ENCODE results near the gene P2RY2. TPM values are rescaled to one million over a fixed set of nuclear protein-coding genes. Genes with fewer than 3 reads are reported as not detected.

Gene P2RY2
- total RNA-seq, 2 experiments from 2014 or later: not detected

GRCh38 chr11:73210916-73211667, 7.0 kb upstream of the P2RY2 start:
- H3K4me2 ChIP-seq (ENCODE audit: low read length): no peak overlapping the region
- H3K36me3 ChIP-seq (ENCODE audit: insufficient read depth, low read length): no peaks in the 10 kb centered on the region
- no peaks in the 10 kb centered on the region for H3K9me2 ChIP-seq (ENCODE audit: insufficient read depth, low read length)
- TF ChIP-seq EZH2phosphoT487 (IDR thresholded peaks at IDR 0.05; ENCODE audit: borderline replicate concordance, low read depth, low read length) (no peak), CTCF (conservative IDR thresholded peaks at IDR 0.05; ENCODE audit: low read length) (no peak)
- DNase-seq (ENCODE audit: low spot score): no peak
- intact Hi-C loops (cut with micrococcal nuclease; ENCODE audit: unreplicated experiment): no loop called here
- peaks cover 8% of the 10 kb centered on the region for H3K4me1 ChIP-seq (ENCODE audit: insufficient read depth, low read length, poor library complexity, severe bottlenecking)
- BruUV-seq (replicated peaks): no TSS peak
- H3K9me3 ChIP-seq (ENCODE audit: low read length): no peaks in the 10 kb centered on the region
- no peak overlapping the region for H2AFZ ChIP-seq (ENCODE audit: low read length)
- CTCF ChIA-PET (ENCODE audit: unreplicated experiment): interaction anchor here (1.3 kb wide), 1 partner anchor 25 kb away, joined by 3 read pairs; no protein-coding TSS in a partner anchor
- no peaks in the 10 kb centered on the region for H4K20me1 ChIP-seq (ENCODE audit: insufficient read depth, low read length)
- POLR2A ChIA-PET: no interaction called here
- H3K4me3 ChIP-seq (ENCODE audit: low read depth, low read length, poor library complexity, severe bottlenecking): no peak overlapping the region
- no peaks in the 10 kb centered on the region for H3K79me2 ChIP-seq (ENCODE audit: insufficient read depth, low read depth, low read length)
- H3K27ac ChIP-seq (ENCODE audit: low read depth, low read length, poor library complexity, severe bottlenecking): no peak overlapping the region

- Histone ChIP-seq H3K9me3 (ENCODE audit: low read length) (no peaks in the 10 kb centered on the region), H3K79me2 (ENCODE audit: insufficient read depth, low read depth, low read length) (no peaks in the 10 kb centered on the region), H4K20me1 (ENCODE audit: insufficient read depth, low read length) (no peaks in the 10 kb centered on the region), H2AFZ (ENCODE audit: low read length) (no peak overlapping the region), H3K4me2 (ENCODE audit: low read length) (no peak overlapping the region), H3K27ac (ENCODE audit: low read depth, low read length, poor library complexity, severe bottlenecking) (no peak overlapping the region), H3K36me3 (ENCODE audit: insufficient read depth, low read length) (no peaks in the 10 kb centered on the region), H3K4me1 (ENCODE audit: insufficient read depth, low read length, poor library complexity, severe bottlenecking) (peaks cover 8% of the 10 kb centered on the region), H3K4me3 (ENCODE audit: low read depth, low read length, poor library complexity, severe bottlenecking) (no peak overlapping the region), H3K9me2 (ENCODE audit: insufficient read depth, low read length) (no peaks in the 10 kb centered on the region)
- no peak for TF ChIP-seq EZH2phosphoT487 (IDR thresholded peaks at IDR 0.05; ENCODE audit: borderline replicate concordance, low read depth, low read length)
- no peak for TF ChIP-seq CTCF (conservative IDR thresholded peaks at IDR 0.05; ENCODE audit: low read length)
- DNase-seq (ENCODE audit: low spot score): no peak
- BruUV-seq (replicated peaks): no TSS peak
- POLR2A ChIA-PET: no interaction called here
- CTCF ChIA-PET (ENCODE audit: unreplicated experiment): no interaction called here
- intact Hi-C loops (cut with micrococcal nuclease; ENCODE audit: unreplicated experiment): no loop called here
These were observed 4.6 kb upstream of the P2RY2 start for GRCh38 chr11:73213196-73214143.

All from OCI-LY7 (cell line).